Suprapubic skin (tissue), 4 donors: ENCODE data around the gene ADAMTS7. TPM values are rescaled to one million over a fixed set of nuclear protein-coding genes. Genes with fewer than 3 reads are reported as not detected.
"Not testable (repeated sequence)": the region's sequence is repeated elsewhere in the genome, so short reads cannot be mapped to it uniquely, and the experiment has no call there.

Source experiments
- DNase-seq, 2 donors: peaks; one replicate each; pipeline ENCODE4 v3.0.0-alpha.2; 2019; ENCODE audit warnings: low spot score in 2 of 2
- H3K27ac ChIP-seq: fragments of 200-600 bp; sonication (generic); one replicate; pipeline ENCODE4 v1.5.1; 2019
- H3K27me3 ChIP-seq: fragments of 200-600 bp; sonication (generic); one replicate; pipeline ENCODE4 v1.5.1; 2019
- H3K36me3 ChIP-seq: fragments of 200-600 bp; sonication (generic); one replicate; pipeline ENCODE4 v1.5.1; 2019
- H3K4me1 ChIP-seq: fragments of 200-600 bp; sonication (generic); one replicate; pipeline ENCODE4 v1.5.1; 2019
- H3K4me3 ChIP-seq: fragments of 200-600 bp; sonication (generic); one replicate; pipeline ENCODE4 v1.5.1; 2019; ENCODE audit warnings: mild to moderate bottlenecking
- H3K9me3 ChIP-seq: fragments of 200-600 bp; sonication (generic); one replicate; pipeline ENCODE4 v1.5.1; 2019
- EP300 ChIP-seq: sonication (generic); formaldehyde crosslinking; IDR thresholded peaks from one replicate; pipeline ENCODE4 v1.6.1; 2017; ENCODE audit warnings: antibody characterized with exemption
- POLR2A ChIP-seq, 2 donors: fragments of 450-650 bp; IDR thresholded peaks; one replicate each; pipeline ENCODE4 v1.6.1; 2017; ENCODE audit warnings: antibody characterized with exemption in 2 of 2, mild to moderate bottlenecking in 2 of 2, moderate library complexity in 2 of 2
- POLR2AphosphoS5 ChIP-seq, 3 donors: sonication (generic); formaldehyde crosslinking; IDR thresholded peaks; one replicate each; pipeline ENCODE4 v1.6.1; 2017; ENCODE audit warnings: antibody characterized with exemption in 3 of 3
- WGBS: methylation state at CpG from one replicate; pipeline ENCODE4 v1.1.5; 2018; 5-methylcytosine and 5-hydroxymethylcytosine counted together
- total RNA-seq, 4 donors: library from RNA; depleted of rRNA; stranded (reverse); fragments of >200 nt; gene quantifications; one replicate each; pipeline ENCODE4 v1.1.0, GENCODE V29; 2016
- TF ChIP-seq, protein P1 (sequence below), 2 donors: fragments of 200-600 bp in 1 of 2; fragments of 450-650 bp in 1 of 2; sonication (generic) in 1 of 2; IDR thresholded peaks; one replicate each; pipeline ENCODE4 v1.5.1; 2016 to 2019; ENCODE audit warnings: antibody characterized with exemption in 2 of 2, mild to moderate bottlenecking in 1 of 2, moderate library complexity in 1 of 2

Gene ADAMTS7
- total RNA-seq, 4 donors from 2014 or later = 1.1 to 1.2 (median 1.2) TPM

DNA sequence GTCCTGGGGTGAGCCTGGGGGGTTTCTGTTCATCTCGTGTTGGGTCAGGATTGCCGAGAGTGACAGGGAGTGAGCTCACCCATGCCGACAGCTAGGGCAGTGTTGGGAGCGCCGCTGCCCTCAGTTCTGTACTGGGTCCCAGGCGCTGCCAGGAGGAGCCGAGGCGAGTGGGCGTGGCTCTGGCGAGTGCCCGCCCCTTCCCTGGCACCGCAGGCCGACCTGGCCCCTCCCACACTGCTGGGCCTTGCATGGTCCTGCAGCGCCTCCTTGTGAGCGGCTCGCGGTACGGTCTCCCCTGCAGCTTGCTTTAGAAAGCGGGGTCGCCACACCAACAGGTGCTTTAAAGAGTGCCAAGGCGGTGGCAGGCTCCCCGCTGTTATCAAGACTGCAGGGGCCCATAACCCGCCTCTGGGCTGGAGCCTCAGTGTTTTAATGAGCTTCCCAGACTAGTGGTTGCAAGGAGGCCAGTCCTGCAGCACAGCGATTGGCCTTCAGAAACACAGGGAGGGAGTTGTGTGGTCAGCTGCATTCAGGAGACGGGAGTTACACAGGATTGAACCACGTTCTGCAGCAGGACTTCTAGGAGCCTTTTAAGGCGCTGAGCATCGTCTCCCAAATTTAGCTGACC lies 60.2 kb downstream of the ADAMTS7 start:
- 7% methylated on average over 9 of the region's 28 CpGs for WGBS

DNA sequence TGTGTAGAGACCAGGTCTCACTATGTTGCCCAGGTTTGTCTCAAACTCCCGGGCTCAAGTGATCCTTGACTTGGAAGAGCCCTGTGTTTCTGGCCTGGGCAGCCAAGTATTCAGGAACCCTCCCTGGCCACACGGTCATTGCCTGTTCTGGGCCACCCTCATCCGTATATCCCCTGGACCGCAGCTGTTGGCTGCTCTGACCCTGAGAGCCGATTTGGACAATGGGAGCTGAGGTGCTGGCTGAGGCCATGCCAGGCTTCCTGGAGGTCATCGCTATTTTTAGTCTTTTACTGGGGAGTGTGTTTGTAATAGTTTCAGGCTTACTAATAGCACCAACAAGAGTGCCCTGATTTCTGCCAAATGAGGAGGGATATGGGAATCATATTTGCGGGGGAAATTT lies 60.7 kb downstream of the ADAMTS7 start:
- H3K27me3 ChIP-seq = no peaks in the 10 kb centered on the region
- no peaks in the 10 kb centered on the region for H3K9me3 ChIP-seq
- WGBS = 36% methylated on average over 6 of the region's 7 CpGs
- H3K27ac ChIP-seq = no peak overlapping the region
- TF ChIP-seq POLR2A (IDR thresholded peaks at IDR 0.05) (no peak), EP300 (no peak), POLR2AphosphoS5 (IDR thresholded peaks at IDR 0.05) (no peak)
- TF ChIP-seq, protein P1, sequence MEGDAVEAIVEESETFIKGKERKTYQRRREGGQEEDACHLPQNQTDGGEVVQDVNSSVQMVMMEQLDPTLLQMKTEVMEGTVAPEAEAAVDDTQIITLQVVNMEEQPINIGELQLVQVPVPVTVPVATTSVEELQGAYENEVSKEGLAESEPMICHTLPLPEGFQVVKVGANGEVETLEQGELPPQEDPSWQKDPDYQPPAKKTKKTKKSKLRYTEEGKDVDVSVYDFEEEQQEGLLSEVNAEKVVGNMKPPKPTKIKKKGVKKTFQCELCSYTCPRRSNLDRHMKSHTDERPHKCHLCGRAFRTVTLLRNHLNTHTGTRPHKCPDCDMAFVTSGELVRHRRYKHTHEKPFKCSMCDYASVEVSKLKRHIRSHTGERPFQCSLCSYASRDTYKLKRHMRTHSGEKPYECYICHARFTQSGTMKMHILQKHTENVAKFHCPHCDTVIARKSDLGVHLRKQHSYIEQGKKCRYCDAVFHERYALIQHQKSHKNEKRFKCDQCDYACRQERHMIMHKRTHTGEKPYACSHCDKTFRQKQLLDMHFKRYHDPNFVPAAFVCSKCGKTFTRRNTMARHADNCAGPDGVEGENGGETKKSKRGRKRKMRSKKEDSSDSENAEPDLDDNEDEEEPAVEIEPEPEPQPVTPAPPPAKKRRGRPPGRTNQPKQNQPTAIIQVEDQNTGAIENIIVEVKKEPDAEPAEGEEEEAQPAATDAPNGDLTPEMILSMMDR (IDR thresholded peaks at IDR 0.05) = no peak
- peaks cover 5% of the 10 kb centered on the region for H3K4me1 ChIP-seq
- H3K4me3 ChIP-seq = no peak overlapping the region
- DNase-seq = peak in 1 of 2 donors; percentile 53
- no peaks in the 10 kb centered on the region for H3K36me3 ChIP-seq

More for the DNA sequence above, 60.2 kb downstream of the ADAMTS7 start:
- TF ChIP-seq, protein P1 (IDR thresholded peaks at IDR 0.05) = peak; percentile 59 to 73
- not testable (repeated sequence) for H3K27me3 ChIP-seq, H3K36me3 ChIP-seq, H3K27ac ChIP-seq, H3K9me3 ChIP-seq, H3K4me3 ChIP-seq
- peaks cover 11% of the 10 kb centered on the region for H3K4me1 ChIP-seq
- DNase-seq = peak; percentile 93 to 94

DNA sequence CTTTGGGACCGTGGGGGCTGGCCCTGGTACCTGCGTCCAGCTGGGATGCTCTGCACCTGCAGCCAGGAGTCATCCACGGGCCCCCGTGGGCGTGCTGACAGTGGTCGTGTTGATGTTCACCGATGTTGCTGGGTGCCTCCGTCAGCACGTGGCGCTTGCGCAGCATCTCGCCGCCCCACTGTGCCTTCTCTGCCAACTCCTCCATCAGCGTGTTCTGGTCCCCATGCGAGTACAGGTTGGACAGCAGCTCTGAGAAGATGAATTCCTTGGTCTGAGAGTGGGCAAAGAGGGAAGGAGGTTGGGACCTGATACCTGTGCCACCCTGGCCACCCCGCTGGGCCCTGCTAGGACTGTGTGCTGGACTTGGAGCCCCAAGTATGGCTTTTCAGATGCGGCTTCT lies 61.4 kb downstream of the ADAMTS7 start:
- H3K36me3 ChIP-seq = no peaks in the 10 kb centered on the region
- no peaks in the 10 kb centered on the region for H3K9me3 ChIP-seq
- WGBS = 77% methylated on average over 3 of the region's 17 CpGs
- H3K27me3 ChIP-seq = no peaks in the 10 kb centered on the region
- H3K4me1 ChIP-seq = peaks cover 5% of the 10 kb centered on the region
- no peak overlapping the region for H3K4me3 ChIP-seq
- TF ChIP-seq POLR2A (IDR thresholded peaks at IDR 0.05) (no peak), POLR2AphosphoS5 (IDR thresholded peaks at IDR 0.05) (no peak), EP300 (no peak)
- TF ChIP-seq, protein P1 (IDR thresholded peaks at IDR 0.05) = no peak
- H3K27ac ChIP-seq = no peak overlapping the region
- DNase-seq = peak in 1 of 2 donors; percentile 55

DNA sequence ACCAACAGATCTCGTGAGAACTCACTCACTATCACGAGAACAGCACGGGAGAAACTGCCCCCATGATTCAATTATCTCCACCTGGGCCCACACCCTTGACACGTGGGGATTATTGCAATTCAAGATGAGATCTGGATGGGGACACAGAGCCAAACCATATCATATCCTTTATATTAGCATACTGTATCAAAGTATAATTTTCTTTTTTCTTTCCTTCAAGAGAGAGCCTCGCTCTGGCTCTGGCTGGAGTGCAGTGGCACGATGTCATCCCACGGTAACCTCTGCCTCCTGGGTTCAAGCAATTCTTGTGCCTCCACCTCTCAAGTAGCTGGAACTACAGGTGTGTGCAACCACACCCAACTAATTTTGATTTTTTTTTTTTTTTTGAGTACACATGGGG lies 63.4 kb downstream of the ADAMTS7 start:
- 83% methylated on average over 7 of the region's 7 CpGs for WGBS
- H3K27me3 ChIP-seq, H3K4me3 ChIP-seq, H3K4me1 ChIP-seq, H3K27ac ChIP-seq, H3K36me3 ChIP-seq, H3K9me3 ChIP-seq: not testable (repeated sequence)
- DNase-seq = peak in 1 of 2 donors; percentile 9

DNA sequence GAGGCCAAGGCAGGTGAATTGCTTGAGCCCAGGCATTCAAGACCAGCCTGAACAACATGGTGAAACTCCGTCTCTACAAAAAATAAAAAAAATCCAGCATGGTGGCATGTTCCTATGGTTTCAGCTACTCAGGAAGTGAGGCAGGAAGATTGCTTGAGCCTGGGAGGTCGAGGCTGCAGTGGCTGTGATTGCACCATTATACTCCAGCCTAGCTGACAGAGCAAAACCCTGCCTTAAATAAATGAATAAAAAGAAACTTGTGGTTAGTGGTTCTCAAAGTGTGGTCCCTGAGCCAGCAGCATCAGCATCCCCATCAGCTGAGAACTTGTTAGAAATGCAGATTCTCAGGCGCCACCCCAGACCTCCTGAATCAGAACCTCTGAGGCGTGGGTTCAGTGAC lies 69.6 kb downstream of the ADAMTS7 start:
- H3K27me3 ChIP-seq, H3K4me3 ChIP-seq, H3K4me1 ChIP-seq, DNase-seq, H3K36me3 ChIP-seq, H3K9me3 ChIP-seq, H3K27ac ChIP-seq: not testable (repeated sequence)
- 80% methylated on average over 4 of the region's 4 CpGs for WGBS

DNA sequence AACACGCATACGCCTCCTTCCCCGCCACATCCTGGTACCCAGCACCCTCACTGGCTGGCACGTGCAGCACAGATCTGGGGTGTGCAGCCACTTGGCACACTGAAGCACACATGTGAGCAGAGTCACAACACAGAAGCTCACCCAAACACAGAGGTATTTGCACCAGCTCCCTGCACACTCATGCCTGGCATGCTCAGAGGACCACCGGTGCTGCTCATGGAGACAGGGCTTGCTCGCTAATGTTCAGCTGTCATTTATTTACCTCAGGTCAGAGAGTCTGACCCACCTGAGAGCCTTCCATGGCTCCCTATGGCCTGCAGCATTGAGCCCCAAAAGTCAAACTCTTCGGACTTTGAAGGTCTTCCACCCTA lies 70.4 kb downstream of the ADAMTS7 start:
- peaks cover 9% of the 10 kb centered on the region for H3K27me3 ChIP-seq
- no peak for DNase-seq
- peaks cover 9% of the 10 kb centered on the region for H3K4me1 ChIP-seq
- 95% methylated on average over 4 of the region's 7 CpGs for WGBS
- H3K9me3 ChIP-seq = no peaks in the 10 kb centered on the region
- H3K27ac ChIP-seq = no peak overlapping the region
- H3K4me3 ChIP-seq = no peak overlapping the region
- no peaks in the 10 kb centered on the region for H3K36me3 ChIP-seq
- TF ChIP-seq, protein P1 (IDR thresholded peaks at IDR 0.05) = no peak
- no peak for TF ChIP-seq POLR2A (IDR thresholded peaks at IDR 0.05)
- TF ChIP-seq POLR2AphosphoS5 (IDR thresholded peaks at IDR 0.05) = no peak
- TF ChIP-seq EP300 = no peak
